Upper lobe of right lung (tissue), 1 donor: ENCODE measurements around the gene PRUNE2. TPM values are rescaled to one million over a fixed set of nuclear protein-coding genes. Genes with fewer than 3 reads are reported as not detected.

Experiments
- ATAC-seq: fragments of 200-7000 bp; cut with Tn5 transposase; one replicate; pipeline ENCODE4 v1.9.1; 2020; ENCODE audit warnings: mild to moderate bottlenecking, moderate library complexity
- DNase-seq: peaks from one replicate; pipeline ENCODE4 v3.0.0-alpha.2; 2020
- H3K27ac ChIP-seq: fragments of 200-600 bp; one replicate; pipeline ENCODE4 v1.8.0; 2022
- H3K27me3 ChIP-seq: fragments of 200-600 bp; one replicate; pipeline ENCODE4 v1.8.0; 2022; ENCODE audit warnings: mild to moderate bottlenecking
- H3K36me3 ChIP-seq: fragments of 200-600 bp; one replicate; pipeline ENCODE4 v1.8.0; 2022
- H3K4me1 ChIP-seq: fragments of 200-600 bp; one replicate; pipeline ENCODE4 v1.8.0; 2022
- H3K4me3 ChIP-seq: fragments of 200-600 bp; one replicate; pipeline ENCODE4 v1.8.0; 2022; ENCODE audit warnings: mild to moderate bottlenecking
- H3K9me3 ChIP-seq: fragments of 200-600 bp; one replicate; pipeline ENCODE4 v1.8.0; 2022
- intact Hi-C: fragments of 100-400 bp; cut with DNase I; formaldehyde crosslinking; loops from one replicate; pipeline ENCODE4 v1.11.0; 2022
- total RNA-seq: library from RNA; stranded (reverse); fragmentation: NEBNext Ultra II Directional; extraction: Animal tissue kit (Norgen Biotek cat#: 25700); gene quantifications from one replicate; pipeline ENCODE4 v1.2.1, GENCODE V29; 2021
- TF ChIP-seq, protein P1 (sequence below): fragments of 200-600 bp; IDR thresholded peaks from one replicate; pipeline ENCODE4 v1.8.0; 2022; ENCODE audit warnings: antibody characterized with exemption
- donor health status: DM: no; HTN: yes; CAD: no; lungs with severe emphysema.

Gene PRUNE2
- total RNA-seq, 1 donor from 2014 or later: 7.4 TPM

DNA sequence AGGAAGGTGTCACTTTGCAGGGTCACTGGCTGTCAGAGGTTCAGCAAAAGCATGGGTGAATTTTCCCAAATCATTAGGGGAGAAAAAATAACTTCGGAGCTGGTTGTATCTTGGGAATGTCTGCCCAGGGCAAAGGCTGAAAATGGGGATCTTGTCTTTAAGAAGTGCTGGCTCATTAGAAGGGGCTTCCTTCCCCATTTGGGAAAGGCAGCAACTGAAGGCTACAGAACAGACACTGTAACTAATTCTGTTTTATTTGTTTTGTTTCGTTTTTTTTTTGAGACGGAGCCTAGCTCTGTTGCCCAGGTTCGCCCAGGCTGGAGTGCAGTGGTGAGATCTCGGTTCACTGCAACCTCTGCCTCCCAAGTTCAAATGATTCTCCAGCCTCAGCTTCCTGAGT is 212.0 kb downstream of the PRUNE2 start:
- H3K27me3 ChIP-seq: peaks cover 5% of the 10 kb centered on the region
- no peaks in the 10 kb centered on the region for H3K4me1 ChIP-seq
- TF ChIP-seq, protein P1, sequence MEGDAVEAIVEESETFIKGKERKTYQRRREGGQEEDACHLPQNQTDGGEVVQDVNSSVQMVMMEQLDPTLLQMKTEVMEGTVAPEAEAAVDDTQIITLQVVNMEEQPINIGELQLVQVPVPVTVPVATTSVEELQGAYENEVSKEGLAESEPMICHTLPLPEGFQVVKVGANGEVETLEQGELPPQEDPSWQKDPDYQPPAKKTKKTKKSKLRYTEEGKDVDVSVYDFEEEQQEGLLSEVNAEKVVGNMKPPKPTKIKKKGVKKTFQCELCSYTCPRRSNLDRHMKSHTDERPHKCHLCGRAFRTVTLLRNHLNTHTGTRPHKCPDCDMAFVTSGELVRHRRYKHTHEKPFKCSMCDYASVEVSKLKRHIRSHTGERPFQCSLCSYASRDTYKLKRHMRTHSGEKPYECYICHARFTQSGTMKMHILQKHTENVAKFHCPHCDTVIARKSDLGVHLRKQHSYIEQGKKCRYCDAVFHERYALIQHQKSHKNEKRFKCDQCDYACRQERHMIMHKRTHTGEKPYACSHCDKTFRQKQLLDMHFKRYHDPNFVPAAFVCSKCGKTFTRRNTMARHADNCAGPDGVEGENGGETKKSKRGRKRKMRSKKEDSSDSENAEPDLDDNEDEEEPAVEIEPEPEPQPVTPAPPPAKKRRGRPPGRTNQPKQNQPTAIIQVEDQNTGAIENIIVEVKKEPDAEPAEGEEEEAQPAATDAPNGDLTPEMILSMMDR: no peak
- ATAC-seq (no peak), DNase-seq (no peak)
- no peaks in the 10 kb centered on the region for H3K36me3 ChIP-seq
- intact Hi-C loops: no loop called here
- H3K27ac ChIP-seq: no peak overlapping the region
- no peak overlapping the region for H3K4me3 ChIP-seq
- H3K9me3 ChIP-seq: no peaks in the 10 kb centered on the region

DNA sequence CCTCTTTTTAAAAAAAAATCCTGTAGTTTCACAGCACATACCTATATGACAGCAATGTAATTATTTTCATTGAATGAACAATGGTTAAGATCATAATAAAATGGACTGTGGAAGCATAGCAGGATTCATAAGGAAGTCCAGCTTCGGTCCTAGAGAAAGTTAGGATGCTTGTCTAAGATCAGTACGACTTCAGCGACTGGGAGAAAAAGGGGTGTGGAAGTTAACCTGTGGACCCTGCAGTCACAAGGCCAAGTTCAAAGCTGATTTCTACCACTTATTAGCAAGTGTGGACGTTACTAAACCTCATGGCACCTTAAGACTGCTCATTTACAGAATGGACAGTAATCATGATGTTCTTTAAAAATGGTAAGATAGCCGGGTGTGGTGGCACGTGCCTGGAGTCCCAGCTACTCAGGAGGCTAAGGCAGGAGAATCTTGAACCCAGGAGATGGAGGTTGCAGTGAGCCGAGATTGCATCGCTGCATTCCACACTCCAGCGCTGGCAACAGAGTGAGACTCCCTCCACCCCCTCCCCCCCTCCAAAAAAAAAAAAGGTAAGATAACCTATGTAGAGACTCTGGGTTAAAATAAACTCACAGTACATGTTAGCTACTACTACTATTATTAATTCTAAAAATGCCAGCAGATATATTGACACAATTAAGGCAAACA is 213.3 kb downstream of the PRUNE2 start:
- no peak overlapping the region for H3K27ac ChIP-seq
- intact Hi-C loops: no loop called here
- TF ChIP-seq, protein P1: no peak
- H3K36me3 ChIP-seq: no peaks in the 10 kb centered on the region
- peaks cover 5% of the 10 kb centered on the region for H3K27me3 ChIP-seq
- ATAC-seq (no peak), DNase-seq (no peak)
- no peaks in the 10 kb centered on the region for H3K9me3 ChIP-seq
- H3K4me1 ChIP-seq: no peaks in the 10 kb centered on the region
- H3K4me3 ChIP-seq: no peak overlapping the region

DNA sequence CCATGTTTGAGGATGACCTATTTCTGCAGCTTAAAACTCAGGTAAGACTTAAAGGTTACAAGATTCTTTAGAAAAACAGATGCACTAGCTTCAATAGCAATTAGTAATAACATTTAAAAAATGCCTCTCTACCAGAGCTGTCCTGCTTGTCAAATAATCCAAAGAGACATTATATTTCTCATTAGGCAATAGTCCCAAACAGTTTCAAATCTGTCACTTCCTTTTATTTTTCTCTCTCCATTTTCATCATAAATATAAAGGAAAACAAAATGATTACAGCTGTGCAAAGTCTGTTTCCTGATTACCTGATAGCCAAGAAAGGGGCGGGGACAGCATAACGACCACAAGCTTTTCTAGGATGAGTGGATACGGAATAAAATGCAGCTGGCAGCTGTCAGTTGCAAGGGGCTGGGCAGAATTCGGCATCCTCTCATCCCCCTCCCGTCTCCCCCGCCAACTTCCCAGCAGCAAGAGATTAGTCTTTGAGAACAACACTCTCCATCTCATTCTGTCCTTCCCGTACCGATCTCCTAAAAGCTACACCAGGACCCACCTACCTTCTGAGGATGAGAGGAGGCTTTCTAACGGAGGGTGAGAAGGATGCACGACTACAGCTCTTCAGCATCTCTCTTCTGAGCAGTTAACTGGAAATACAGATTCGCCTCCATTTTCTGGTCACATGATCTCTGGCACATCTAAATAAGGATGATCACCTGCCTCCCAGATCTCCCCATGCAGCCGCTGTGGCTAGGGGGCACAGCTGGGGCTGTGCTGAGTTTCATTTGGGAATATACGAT is 214.2 kb downstream of the PRUNE2 start:
- TF ChIP-seq, protein P1: no peak
- ATAC-seq (no peak), DNase-seq (no peak)
- Histone ChIP-seq H3K27ac (no peak overlapping the region), H3K9me3 (no peaks in the 10 kb centered on the region), H3K36me3 (no peaks in the 10 kb centered on the region), H3K4me3 (peak overlapping the region; percentile 12), H3K4me1 (no peaks in the 10 kb centered on the region), H3K27me3 (peaks cover 5% of the 10 kb centered on the region)
- intact Hi-C loops: no loop called here

DNA sequence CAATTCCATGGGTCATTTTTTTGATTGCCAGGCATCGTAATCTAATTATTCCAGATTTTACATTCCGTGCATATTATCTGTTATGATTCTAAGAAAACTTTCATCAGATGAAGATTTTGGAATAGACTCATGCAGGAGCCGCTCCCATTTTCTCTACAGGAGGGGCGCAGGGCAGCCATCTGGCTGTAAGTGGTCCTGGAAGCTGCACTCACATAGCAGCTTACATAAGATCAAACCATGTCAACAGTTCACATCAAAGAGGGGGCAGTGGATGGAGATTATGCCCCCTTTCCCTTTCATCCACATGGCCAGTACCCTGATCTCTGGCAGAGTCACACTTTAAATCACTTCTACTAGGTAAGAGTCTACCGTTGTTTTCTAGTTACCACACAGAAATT is 214.9 kb downstream of the PRUNE2 start:
- DNase-seq (no peak), ATAC-seq (no peak)
- TF ChIP-seq, protein P1: no peak
- Histone ChIP-seq H3K27me3 (peaks cover 5% of the 10 kb centered on the region), H3K9me3 (no peaks in the 10 kb centered on the region), H3K27ac (no peak overlapping the region), H3K36me3 (no peaks in the 10 kb centered on the region), H3K4me3 (no peak overlapping the region), H3K4me1 (no peaks in the 10 kb centered on the region)
- intact Hi-C loops: no loop called here

DNA sequence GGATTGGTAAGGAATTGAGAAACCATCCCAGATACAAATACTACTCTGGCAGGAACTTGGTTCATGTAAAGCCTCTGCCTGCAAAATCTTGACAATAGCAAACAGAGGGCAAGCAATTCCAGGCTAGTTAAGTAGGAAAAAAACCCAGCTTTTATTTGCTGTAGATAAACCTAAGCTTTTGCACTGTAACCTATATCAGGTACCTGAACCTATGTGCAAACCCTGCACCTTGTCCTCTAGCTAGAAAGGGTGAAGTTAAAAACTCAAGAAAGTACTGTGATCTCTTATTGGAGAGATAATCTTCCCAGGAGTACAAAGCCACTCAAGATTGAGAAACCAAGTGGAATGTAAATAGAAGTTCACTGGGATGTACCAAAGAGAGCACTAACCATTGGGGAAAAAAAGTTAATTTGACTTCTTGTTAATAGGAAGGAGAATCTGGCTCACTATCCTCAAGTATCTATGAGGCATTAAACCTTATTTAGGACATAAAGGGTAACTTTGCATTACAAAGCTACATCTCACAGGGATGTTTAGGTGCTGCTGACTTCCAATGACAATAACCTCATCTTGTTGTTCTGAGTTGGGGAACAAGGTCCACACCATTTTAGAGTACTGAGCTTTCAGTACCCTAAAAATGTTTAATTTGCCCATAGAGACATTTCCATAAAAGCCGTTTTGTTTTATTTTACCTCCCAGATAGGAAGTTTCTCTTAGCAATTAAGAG is 215.5 kb downstream of the PRUNE2 start:
- TF ChIP-seq, protein P1: no peak
- Histone ChIP-seq H3K4me3 (no peak overlapping the region), H3K27me3 (peaks cover 5% of the 10 kb centered on the region), H3K27ac (no peak overlapping the region), H3K4me1 (no peaks in the 10 kb centered on the region), H3K9me3 (no peaks in the 10 kb centered on the region), H3K36me3 (no peaks in the 10 kb centered on the region)
- DNase-seq (no peak), ATAC-seq (no peak)
- intact Hi-C loops: no loop called here
